Fibroblast of the conjunctiva (primary cell): ENCODE data around the gene PLEKHJ1.

Source experiments
- DNase-seq: peaks from one replicate; pipeline ENCODE4 v3.0.0-alpha.2; 2010; ENCODE audit warnings: low read depth

PLEKHJ1 gene

GRCh38 chr19:2249010-2249866, 13.1 kb upstream of the PLEKHJ1 start, which contains the start of gene AMH:
TSS of gene AMH (plus strand) at chr19:2249323. CDS start at chr19:2249333, 10 bp downstream.
- DNase-seq: no peak

- no peak for DNase-seq
These were observed 12.2 kb upstream of the PLEKHJ1 start for GRCh38 chr19:2248136-2249009.

GRCh38 chr19:2247433-2248101, 11.4 kb upstream of the PLEKHJ1 start:
- DNase-seq: no peak

- no peak for DNase-seq
These were observed 10.8 kb upstream of the PLEKHJ1 start for GRCh38 chr19:2246801-2247361.

GRCh38 chr19:2246014-2246620, 10.0 kb upstream of the PLEKHJ1 start:
- DNase-seq: no peak

GRCh38 chr19:2245273-2245672, 9.1 kb upstream of the PLEKHJ1 start:
- no peak for DNase-seq

DNA sequence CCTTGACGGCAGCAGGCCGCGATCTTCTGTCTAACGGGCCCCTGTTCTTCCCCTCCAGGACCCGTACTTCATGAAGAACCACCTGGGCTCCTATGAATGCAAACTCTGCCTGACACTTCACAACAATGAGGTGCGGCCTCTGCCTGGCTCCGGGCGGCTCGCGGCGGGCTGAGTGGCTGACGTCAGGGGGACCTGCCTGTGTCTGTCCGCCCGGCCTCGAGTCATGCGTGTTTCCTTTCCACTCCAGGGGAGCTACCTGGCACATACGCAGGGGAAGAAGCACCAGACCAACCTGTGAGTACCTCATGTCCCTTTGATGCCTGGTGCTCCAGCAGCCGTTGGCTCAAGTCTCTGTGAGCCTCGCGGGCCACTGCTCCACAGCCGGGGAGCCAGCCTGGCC, 8.4 kb upstream of the PLEKHJ1 start:
- DNase-seq: no peak

GRCh38 chr19:2244125-2244411, 7.9 kb upstream of the PLEKHJ1 start:
- DNase-seq: no peak

DNA sequence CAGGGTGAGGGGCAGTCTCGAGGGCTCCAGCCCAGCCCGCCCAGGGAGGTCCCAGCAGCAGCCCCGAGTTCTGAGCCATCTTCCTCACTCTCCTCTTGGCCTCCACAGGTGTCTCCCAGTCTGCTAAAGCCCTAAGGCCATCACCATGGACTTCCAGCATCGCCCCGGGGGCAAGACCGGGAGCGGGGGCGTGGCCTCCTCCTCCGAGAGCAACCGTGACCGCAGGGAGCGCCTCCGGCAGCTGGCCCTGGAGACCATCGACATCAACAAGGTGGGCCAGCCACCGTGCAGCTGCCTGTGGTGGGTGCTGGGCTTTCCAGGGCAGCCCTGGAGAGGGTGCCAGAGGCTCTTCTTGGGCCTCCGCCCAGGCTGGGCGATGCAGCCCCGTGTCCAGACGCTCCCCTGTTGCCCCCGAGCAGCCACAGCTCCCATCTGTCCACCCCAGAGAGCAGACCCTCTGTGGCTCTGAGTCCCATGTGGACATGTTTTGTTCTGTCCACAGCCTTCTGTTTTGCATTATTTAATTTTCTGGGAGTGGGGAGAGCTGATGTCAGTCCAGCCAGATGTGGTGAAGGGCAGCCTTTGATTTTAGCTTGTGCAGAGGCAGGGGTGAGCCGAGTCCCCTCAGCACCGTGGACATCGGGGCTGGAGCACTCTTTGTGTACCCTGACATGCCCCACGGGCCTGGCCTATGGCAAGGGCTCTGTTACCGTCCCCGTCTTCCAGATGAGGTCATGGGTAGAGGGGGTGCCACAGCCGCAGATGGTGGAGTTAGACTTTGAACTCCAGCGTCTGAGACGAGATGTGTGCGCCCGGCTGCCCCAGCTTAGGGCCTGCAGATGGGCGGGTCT, 7.4 kb upstream of the PLEKHJ1 start:
- no peak for DNase-seq

- DNase-seq: no peak
These were observed 6.7 kb upstream of the PLEKHJ1 start for GRCh38 chr19:2242816-2243215.

DNA sequence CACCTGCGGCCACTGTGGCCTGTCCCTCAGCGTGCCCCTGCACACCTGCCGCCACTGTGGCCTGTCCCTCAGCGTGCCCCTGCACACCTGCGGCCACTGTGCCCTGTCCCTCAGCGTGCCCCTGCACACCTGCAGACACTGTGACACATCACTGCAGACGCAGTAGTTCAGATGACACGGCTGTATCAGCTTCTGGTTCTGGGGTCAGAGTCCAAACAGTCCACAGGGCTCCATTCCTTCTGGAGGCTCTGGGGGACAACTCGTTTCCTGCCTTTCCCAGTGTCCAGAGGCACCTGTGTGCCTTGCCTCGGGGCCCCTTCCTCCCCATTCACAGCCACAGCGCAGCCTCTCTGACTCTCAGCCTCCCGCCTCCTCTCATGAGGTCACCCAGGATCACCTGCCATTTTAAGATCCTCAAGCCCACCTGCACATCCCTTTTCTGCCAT, 6.0 kb upstream of the PLEKHJ1 start:
- DNase-seq: no peak

DNA sequence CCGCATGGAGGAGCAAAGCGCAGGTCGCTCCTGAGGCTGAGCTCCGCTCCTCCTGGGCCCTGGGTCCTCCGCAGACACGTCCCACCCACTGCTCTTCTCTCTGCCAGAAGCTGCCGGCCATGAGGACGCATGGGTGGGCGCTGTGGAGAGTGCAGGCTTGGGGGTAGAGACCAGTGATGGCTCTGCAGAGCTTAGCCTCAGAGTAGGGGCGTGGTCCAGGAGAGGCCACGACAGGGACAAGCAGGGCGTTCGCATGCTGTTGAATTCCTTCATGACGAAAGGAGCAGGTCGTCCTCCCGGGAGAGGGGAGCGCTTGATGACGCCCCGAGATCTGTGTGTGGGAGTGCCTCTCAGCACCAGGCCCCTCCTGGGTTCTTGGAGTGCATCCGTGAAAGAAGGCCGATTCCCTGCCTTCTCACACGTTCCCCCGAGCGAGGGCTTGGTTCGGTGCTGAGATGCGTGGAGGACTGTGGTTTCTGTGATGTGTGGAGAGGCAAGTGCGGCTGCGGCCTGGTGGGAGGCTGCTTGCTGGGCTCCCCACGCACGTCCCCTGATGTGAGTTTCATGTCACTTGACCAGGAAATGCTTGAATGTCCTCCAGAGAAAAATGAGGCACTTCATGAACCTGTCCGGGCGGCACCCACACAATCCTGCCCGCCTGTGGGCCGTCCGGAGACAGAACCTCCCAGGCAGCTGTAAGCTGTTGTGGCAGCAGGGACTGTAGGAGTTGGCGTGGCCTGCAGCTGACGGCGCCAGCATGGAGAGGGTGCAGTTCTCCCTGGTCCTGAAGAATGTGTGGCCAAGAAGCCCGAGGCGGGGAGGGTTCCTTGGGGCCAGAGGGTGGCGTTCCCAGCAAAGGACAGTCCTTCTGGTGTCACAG, 5.0 kb upstream of the PLEKHJ1 start:
- DNase-seq: no peak

GRCh38 chr19:2239771-2240770, 3.9 kb upstream of the PLEKHJ1 start:
- no peak for DNase-seq

DNA sequence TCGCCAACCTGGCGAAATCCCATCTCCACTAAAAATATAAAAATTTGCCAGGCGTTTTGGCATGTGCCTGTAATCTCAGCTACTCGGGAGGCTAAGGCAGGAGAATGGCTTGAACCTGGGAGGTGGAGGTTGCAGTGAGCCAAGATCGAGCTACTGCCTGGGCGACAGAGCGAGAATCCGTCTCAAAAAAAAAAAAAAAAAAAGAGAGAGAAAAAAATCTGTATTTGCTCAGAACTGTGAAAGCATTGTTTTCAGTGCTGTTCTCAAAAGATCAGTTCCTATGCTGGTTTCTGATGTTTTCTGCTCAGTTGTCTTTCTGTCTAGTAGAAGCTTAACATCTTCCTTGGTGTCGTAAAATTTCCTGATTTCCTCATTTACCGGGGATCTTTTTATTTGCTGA, 3.0 kb upstream of the PLEKHJ1 start:
- no peak for DNase-seq

DNA sequence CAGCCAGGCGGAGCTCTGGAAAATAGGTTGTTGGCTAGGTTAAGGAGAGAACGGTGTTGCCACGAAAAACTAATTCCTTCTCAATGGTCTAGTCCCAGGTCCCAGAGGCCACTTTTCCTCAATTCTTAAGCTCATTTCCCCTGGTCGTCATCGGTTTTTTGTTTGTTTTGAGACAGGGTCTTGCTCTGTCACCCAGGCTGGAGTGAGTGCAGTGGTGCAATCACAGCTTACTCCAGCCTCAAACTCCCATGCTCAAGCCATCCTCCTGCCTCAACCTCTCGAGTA, 1.7 kb upstream of the PLEKHJ1 start:
- DNase-seq: no peak

DNA sequence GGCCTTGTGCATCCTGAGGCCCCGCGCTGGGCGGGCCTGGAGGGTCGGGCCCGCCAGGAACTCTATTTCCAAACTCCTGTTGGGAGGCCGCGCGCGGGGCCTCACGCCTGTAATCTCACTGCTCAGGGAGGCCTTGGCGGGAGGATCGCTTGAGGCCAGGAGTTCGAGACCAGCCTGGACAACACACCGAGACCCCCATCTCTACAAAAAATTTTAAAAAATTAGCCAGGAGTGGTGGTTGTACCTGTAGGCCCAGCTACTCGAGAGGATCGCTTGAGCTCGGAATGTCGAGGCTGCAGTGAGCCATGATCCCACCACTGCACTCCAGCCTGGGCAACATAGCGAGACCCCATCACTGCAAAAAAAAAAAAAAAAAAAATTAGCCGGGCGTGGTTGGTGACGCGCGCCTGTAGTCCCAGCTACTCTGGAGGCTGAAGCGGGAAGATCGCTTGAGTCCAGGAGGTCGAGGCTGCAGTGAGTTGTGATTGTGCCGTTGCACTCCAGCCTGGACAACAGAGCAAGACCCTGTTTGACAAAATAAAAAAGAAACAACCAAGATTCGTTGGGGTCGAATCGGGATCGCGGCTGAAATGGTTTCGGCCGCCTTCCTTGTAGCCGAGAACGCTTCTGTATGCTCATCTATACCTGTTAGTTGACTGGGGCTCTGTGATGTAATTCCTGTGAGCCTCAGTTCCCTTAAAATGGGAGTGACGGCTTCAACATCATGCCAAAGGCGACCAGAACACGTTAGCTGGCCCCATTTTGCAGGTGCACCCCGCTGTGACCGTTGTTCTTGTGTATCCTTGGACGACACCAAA, 1.1 kb upstream of the PLEKHJ1 start:
- DNase-seq: no peak

- no peak for DNase-seq
These were observed 140 bp downstream of the PLEKHJ1 start for GRCh38 chr19:2236064-2236313.

GRCh38 chr19:2235381-2236063, 607 bp downstream of the PLEKHJ1 start:
- DNase-seq: no peak
